GM12875 (cell line): ENCODE measurements around the gene SSX2IP.

Experiments used
- H3K4me3 ChIP-seq: one replicate; pipeline ENCODE4 v1.5.1; 2011; ENCODE audit warnings: low read depth, low read length, control low read depth
- TF ChIP-seq, protein P1 (sequence below): IDR thresholded peaks from 2 replicates; pipeline ENCODE4 v1.5.1; 2011; ENCODE audit warnings: low read depth, mild to moderate bottlenecking, control low read depth, inconsistent platforms, low read length, moderate library complexity, borderline replicate concordance; ENCODE audit not compliant: insufficient read depth

The SSX2IP gene

DNA sequence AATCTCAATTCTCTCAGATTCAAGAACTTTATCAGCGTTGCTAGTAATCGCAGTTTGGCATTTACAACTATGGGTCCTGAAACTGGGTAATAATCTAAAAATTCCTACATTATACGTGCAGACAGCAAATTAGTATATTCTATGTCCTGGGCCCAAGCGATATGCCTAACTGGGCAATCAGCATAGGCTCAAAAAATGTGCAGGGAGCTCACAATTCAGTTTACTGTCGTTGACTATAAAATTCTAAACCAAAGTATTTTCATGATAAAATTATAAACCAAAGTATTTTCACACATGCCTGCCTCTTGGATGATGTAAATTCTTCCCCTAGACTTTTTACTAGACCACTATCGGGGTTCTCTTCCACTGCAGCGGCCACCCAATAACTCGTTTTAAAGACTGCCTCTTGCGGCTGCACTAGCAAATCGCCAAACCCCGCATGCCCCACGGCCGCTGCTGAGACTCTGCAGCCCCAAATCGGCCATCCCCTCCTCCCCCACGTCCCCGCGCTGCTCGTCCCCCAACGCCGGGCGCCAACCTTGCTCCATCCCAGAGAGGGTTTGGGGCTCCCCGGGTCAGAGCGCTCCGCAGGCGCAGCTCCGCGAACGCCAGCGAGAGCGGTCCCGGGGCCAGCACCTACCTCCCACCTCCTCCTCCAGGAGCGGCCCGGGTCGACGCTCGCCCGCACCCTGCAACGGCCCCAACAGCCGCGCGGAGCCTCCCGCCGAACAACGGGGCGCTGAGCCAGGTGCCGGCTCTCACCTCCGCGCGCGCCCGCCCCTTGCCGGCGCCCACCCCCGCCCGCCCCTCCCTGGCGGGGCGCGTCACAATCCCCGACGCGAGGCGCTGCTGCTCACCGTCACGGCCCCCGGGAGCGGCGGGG is 506 bp downstream of the SSX2IP start:
- peak overlapping the region; percentile 80 for H3K4me3 ChIP-seq
- TF ChIP-seq, protein P1, sequence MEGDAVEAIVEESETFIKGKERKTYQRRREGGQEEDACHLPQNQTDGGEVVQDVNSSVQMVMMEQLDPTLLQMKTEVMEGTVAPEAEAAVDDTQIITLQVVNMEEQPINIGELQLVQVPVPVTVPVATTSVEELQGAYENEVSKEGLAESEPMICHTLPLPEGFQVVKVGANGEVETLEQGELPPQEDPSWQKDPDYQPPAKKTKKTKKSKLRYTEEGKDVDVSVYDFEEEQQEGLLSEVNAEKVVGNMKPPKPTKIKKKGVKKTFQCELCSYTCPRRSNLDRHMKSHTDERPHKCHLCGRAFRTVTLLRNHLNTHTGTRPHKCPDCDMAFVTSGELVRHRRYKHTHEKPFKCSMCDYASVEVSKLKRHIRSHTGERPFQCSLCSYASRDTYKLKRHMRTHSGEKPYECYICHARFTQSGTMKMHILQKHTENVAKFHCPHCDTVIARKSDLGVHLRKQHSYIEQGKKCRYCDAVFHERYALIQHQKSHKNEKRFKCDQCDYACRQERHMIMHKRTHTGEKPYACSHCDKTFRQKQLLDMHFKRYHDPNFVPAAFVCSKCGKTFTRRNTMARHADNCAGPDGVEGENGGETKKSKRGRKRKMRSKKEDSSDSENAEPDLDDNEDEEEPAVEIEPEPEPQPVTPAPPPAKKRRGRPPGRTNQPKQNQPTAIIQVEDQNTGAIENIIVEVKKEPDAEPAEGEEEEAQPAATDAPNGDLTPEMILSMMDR, result peak; percentile 34; the same call in 1 of the 2 replicates

DNA sequence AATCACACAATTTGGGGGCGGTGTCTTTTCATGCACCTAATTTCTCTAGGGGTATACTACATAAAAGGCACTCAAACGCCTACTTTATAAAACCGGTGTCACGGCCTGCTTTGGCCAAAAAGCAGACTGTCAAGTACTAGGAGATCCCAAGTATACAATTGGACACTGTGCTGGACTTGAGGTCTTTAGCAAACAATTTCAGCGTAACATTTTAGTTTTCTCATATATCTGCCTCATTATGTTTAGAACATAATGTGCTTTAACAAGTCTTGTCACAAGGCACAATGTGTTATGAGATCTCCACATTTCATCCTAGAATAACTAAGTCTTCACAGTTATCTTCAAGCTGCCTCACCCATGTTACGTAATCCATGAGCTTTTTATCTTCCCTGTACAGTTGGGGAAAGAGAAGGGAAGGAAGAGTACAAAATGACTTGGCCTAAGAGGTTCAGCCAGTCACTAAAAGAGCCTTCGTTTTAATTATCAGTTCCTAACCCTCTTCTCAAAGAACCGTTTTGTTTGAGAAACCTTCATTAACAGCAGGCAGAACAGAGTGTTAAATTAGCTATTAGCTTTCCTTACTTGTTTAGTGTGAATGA is 1.7 kb downstream of the SSX2IP start:
- H3K4me3 ChIP-seq, result no peak overlapping the region
- TF ChIP-seq, protein P1, result no peak

DNA sequence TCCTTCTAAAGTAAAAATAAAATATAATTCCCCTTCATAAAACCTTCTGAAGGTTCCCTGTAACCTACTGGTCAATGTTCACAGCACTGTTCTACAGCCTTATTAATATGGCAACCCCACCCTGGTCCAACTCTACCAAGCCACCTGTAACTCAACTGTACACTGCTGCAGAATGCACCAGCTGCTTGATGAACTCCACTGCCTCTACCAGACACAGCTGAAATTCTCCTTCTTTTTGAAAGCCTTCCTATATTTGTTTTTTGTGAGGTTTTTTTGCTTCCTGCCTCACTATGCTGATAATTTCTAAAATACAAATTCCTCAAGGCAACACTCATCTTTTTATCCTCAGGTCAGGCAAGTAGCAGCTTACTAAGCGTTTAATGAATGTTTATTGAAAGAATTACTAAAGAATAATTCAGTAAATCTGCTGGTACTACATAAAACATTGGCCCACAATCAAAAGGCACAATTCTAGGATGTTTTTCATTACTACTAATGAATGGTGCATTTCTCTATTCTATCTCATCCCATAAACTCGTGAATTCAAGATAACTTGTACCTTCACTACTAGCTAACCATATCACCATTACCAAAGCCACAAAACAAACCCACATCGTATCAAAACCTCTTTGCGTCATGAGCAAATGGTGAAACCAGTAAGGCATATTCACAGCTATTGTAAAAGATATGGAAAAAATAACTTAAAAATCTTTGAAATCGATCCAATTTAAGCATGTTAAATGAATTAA is 2.4 kb downstream of the SSX2IP start:
- TF ChIP-seq, protein P1, result no peak
- H3K4me3 ChIP-seq, result no peak overlapping the region

DNA sequence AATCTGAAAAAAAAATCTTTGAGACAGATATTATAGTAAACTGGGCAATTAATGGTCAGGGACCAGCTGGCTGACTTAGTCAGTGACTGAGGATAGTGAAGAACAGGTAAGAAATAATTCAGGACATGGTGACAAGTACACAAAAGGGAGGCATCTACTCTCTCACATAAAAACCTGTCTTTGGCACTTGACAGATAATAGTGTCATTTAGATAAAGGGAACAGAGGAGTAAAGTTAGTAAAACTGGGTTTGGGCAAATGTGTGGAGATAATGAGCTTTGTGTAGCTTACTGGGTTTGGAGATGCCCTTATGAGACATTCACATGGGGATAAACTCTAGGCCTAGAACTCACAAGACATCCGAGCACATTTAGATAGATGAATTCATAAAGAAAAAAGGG is 4.0 kb downstream of the SSX2IP start:
- H3K4me3 ChIP-seq, result no peak overlapping the region
- TF ChIP-seq, protein P1, result no peak

DNA sequence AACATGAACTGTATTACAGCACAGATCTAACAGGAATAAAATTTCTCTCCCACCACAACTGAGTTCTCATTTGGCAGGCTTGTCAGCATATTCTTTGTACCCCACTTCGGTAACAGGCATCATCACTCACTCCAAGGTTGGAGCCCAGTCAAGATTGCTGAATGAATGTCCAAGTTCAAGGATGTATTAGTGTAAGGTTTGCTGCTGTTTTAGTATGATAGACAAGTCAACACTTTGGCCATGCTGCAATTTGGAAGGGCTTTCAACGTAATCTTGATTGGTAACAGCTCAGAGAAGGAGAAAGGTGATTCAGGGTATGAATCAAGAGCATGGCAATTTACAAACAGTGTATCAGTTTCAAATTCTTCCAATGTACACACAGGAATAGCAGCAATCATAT is 6.8 kb downstream of the SSX2IP start:
- TF ChIP-seq, protein P1, result no peak
- no peak overlapping the region for H3K4me3 ChIP-seq

DNA sequence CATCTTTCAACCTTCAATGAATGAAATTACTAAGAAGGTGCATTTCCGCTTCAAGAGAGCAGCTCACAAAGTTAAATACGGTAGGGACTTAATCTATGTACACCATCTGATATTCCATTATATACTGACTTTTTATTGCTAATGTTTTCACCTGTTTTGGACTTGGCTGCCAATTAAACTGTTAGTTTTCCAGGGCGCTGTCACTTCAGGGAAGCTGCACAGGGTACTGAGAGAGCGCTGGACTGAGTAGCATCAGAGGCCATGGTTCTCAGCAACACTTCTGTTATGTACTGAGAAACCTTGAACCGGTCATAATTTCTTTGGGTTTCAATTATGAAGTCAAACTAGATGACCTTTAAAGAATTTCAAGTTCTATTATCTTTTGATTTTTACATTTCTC is 8.2 kb downstream of the SSX2IP start:
- no peak overlapping the region for H3K4me3 ChIP-seq
- TF ChIP-seq, protein P1, result no peak
